Raji (cell line): ENCODE measurements around the gene TTC7B.

Source experiments
- POLR2A ChIP-seq: IDR thresholded peaks from 2 replicates; pipeline ENCODE4 v1.6.1; 2011; ENCODE audit warnings: low read depth, low read length, control low read depth; ENCODE audit not compliant: insufficient read depth

The TTC7B gene

DNA sequence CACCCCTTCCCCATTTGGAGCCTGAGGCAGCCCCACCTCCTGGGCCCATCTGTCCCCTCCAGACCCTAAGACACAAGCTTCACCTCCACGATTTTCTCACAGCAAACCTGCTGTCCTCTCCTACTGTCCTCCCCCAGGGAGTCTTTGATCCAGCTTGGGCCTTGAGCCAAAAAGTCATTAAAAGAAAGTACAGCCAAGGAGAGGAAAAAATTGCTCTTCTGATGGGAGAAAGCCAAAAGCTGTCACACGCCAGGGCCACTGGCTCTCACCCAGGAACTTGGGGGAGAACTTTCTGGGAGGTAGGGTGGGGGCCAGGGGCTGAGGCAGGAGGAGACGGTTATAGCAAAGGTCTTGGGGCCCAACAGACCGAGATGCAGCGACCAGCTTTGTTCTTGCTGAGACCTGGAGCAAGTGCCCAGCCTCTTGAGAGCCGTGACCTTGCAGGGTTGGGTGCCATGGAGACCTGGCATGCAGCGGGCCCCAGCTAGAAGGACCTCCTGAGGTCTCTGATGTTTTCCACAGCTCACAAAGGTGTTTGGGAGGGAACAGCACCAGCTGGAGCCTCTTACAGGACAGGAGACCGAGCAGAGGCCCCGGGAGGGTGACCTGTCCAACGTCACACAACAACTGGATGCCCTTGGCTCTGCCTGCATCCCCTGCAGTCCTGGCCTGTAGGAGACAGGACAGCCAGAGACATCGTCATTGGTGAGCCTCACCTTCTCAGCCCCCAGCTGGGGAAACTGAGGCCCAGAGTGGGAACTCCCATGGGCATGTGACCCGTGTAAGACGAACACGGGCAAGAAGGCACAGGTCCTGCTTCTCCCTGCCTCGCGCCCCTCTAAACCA, 294.9 kb downstream of the TTC7B start:
- no peak for TF ChIP-seq POLR2A

DNA sequence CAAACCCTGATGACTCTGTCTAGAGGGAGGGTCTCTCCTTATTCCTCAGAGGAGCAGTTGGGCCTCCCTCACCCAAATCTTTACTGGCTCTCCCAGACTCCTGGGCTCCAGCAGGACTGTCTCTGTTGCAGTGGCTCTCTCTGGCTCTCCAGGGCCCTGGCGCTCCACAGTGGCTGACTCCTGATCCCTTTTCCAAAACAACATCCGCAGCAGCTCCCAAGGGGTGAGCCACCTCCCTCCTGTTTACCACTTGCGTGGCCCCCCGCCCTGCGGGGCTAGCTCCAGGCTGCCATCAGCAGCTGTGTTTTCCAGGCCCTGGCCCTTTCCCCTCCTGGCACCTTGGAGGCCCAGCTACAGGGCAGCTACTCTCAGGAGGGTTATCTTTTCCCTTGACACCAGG, 295.9 kb downstream of the TTC7B start:
- TF ChIP-seq POLR2A: no peak

DNA sequence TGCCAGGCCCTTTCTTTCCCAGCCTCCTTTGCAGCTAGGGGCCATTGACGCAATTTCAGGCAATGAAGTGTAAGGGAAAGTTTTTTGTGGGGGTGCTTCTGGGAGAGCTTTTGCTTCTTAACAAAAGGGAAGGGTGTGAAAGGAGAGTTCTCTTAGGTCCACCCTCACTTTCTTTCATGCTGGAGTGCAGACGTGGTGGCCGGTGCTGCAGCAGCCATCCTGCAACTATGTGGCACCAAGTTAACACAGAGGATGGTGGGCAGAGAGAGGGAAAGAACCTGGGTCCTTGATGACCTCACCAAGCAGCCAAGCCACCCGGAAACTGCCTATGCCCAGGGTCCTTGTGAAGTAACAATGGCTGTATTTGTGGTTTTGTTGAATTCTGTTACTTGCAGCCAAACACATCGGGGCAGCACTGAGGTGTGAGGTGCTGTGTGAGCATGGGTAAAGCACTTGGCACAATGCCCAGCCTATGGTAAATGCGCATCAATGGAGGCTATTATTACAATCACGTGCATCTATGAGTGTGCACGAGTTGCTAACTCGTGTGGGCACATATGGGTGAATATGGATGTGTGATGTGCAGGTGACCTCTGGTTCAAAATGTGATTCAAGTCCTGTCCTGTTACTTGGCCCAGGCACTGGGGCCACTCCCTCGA, 296.8 kb downstream of the TTC7B start:
- no peak for TF ChIP-seq POLR2A

DNA sequence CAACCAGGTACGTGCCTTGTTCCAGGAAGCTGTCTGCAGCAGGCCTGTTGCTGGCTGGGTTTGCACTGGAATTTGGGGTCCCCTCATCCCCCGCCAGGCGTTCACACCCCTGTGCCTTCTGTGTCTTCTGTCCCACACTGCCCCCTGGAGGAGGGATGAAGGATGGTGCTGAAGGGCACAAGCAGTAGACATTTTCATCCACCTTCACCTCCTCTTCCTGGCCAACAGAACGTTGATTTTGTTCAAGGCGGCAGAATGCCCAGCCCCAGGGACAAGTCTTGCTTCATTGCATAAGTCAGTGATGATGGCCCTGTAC, 297.3 kb downstream of the TTC7B start:
- no peak for TF ChIP-seq POLR2A

DNA sequence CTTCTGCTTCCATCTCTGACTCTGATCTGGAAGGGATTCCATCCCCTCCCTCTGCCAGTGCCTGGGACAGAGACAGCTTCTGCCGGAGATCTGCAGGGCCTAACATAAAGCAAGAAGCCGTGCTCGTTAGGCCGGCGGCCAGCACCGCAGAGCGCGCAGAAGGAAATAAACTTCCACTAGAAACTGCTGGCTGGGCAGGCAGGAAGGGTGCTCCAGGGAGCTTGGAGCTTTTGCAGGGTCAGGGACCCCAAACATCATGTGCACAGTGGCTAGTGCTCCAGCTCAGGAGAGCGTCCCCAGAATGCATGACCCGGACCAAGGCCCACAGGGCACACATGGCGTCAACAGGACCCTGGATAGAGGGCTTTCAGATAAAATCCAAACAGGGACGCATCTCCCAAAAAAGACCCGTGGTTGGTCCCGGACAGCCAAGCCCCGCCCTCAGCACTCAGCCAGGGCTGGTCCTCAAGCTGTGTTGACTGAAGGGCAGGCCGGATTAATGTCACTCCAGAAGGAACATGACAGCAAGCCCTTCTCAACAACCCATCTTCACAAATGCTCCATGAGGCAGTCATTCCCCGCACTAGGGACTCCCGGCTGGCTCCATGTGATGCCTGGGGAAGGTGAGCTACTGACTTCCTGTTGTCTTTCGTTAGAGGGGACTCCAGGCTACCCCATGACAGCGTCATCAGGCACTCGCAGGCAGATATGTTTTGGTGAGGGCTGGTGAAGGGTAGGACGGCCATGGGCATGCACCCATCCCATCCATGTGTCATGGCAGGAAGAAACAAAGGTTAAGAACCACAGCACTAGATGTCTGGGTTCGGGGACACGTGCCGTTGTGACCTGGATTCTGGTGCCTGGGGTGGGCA, 297.9 kb downstream of the TTC7B start:
- no peak for TF ChIP-seq POLR2A

DNA sequence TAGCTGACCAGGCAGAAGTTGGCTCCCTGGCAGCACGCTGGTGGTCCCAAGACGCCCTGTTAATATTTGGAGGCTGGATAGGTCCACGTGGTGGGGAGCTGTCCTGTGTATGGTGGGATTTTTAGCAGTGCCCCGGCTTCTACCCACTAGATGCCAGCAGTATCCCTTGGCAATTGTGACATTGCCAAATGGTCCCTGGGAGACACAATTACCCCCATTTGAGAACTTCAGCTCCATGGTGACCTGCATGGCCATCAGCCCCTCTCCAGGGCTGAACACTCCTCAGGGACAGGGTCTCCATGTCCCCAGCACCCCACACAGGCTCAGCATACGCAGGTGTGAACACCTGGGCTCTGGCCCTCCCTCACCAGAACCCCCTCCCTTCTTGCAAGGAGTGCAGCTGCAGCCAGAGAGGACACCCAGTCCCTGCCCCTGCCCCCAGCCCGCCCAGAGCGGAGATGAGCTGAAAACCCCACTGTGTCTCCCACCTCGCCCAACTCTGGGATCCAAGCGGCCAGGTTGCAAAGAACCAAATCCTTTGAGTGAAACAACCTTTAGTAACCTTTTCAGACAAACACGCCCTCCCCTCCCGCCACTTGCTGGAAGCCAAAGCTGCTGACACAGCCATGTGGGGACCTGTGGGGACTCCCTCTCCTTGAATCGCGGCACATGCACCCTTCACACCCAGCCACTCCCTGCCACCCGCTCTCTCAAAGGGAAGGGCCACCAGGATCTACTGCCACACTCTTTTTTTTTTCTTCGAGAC, 299.0 kb downstream of the TTC7B start:
- TF ChIP-seq POLR2A: no peak

DNA sequence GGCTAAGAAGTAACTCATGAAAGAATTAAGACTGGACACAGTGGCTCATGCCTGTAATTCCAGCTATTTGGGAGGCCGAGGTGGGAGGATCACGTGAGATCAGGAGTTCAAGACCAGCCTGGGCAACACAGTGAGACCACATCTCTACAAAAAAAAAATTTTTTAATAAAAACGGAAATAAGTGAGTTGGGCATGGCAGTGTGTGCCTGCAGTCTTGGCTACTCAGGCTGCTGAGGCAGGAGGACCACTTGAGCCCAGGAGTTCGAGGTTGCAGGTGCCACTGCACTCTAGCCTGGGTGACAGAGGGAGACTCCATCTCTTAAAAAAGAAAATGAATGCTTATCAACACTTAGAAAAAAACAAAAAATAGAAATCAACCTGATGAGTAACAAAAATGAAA, 301.7 kb downstream of the TTC7B start:
- no peak for TF ChIP-seq POLR2A

DNA sequence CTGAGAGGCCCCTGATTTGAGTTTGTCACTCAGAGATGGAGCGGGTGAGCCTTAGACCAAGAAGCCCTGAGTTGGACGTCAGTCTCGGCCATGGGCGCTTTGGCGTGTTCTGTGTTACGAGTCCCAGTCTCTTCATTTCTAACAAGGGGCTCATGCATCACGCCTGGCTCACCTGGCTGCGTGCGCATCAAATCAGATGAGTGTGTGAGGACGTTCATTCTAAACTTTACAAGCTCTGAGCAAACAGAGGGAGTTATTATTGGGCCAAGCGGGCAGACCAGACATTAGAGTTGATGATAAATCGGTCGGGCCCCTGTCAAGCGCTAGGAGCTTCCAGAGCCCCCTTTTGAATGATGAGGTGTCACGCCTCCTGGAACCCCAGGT, 302.2 kb downstream of the TTC7B start:
- TF ChIP-seq POLR2A: no peak

DNA sequence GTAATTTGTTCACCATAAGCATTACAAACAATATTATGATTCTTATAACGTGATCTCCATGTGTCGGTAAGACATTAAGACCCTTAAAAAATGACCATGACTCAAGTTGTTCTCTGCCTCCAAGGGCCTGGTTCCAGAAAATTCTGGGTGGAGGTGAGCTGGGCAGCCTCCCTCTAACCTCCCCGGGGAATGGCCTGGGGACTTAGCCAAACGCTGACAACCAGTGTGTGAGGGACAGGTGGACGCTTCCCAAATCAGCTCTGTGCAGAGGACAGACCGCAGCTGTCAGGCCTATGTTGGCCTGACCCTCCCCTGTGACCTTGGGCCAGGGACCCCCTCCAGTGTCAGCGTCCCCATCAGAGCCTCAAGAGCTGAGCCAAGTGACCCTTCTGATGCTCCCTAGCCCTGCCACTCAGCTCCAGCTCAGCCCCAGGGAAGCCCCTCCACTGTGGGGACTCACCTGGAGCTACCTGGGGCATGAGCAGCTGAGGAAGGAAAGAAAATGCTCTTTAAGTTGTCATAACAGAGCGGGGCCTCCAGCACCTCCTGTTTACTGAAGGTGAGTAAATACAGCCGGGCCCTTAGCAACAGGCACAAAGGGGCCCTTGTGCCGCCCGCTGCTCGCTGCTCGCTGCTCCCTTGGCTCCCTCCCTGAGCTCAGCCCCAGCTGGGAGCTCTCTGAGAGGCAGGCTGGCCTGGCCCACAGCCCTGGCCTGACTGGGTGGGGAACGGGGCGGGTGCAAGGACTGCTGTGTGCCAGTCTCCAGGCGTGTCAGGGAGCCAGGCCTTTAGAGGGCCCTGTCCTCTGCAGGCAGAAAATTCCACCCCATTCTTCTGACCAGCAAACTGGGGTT, 302.8 kb downstream of the TTC7B start:
- TF ChIP-seq POLR2A: no peak

DNA sequence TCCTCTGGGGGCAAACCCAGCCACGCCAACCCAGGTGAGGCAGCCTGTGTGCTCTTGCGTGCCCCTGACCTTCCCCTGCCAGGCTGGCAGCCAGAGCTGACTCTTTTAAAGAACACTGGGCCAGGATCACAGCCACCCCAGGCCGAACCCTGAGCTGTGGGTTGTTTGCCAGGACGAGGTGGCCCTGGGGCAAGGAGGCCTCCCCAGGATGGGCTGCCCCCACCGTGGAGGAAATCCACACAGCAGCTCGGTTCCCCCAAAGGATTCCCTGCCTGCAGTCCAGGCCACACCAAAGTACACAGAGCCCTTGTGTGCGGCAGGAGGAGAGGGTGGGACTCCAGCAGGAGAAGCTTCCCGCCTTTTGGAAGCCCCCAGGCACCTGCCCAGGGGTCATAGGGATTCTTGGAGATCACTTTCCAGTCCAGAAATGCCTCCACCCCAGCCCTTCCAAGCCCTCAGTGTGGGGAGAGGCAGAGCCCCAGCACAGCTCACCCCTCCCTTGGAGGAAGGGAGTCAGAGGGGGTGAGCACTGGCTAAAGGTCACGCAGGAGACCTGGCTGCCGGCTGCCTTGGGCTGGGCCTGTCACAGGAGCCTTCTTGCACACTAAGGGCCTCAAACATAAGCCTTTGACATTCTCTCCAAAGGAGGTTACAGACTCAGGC, 303.8 kb downstream of the TTC7B start:
- no peak for TF ChIP-seq POLR2A

DNA sequence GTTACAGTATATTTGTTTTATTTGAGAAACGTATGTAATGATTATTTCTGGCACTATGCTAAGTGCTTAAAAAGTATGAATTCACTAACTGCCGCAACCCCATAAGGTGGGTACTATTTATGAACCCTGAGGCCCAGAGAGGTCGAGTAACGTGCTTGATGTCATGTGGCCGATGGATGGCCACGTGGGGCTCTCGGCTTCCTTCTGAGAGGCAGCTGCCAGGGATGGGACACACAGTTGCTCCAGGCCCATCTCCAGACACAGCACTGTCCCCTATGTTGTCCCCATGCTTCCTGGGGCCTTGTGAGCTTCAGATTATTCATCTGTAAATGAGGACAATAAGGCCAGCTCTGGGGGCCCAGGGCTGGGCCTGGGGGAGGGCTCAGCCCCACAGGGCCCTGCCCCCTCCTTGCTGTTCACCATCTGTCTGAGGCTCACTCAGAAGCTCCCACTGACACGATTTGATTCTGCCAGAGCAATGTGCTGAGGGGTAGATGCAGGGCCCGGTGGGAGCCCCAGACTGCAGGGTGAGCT, 304.4 kb downstream of the TTC7B start:
- no peak for TF ChIP-seq POLR2A

DNA sequence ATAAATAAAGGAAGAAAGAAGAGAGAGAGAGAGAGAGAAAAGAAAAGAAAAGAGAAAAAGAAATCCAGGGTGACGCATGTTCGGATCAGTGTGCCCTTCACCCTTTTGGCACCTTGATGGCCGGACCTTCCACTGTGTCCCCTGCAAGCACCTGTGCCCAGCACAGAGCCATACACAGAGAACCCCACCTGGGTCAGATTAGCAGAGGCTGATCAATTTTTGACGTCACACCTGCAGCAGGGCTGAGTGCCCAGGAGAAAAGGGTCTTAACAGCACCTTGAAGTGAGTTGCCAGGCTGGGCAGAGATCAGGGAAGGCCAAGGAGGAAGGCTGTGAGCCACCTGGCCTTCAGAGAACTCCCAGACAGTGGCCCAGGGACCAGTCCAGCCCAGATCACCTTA, 305.0 kb downstream of the TTC7B start:
- TF ChIP-seq POLR2A: no peak

DNA sequence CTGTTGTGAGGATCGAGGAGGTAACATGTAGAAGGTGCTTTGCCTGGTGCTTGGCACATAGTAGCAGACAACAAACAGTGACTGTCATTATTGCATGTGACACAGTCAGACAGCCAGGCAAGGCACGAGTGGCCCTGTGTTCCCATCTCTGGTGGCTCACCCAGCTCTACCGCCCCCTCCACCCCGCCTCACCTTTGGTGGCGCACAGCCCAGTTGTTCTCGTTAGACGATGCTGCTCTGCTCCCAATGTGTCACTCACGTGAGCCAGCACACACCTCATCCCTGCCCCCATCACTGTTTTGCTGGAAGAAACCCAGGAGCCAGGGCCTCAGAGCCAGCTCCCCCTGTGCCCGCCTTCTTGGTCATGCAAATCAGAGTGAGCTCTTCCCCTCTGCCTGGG, 306.1 kb downstream of the TTC7B start:
- no peak for TF ChIP-seq POLR2A
